HEK293 (cell line): ENCODE results near the gene MYO18B.
A peak's percentile ranks its signal among the peaks of the same experiment; 100 is the strongest.

ENCODE experiments used
- CTCF ChIA-PET: fragments of 350-600 bp; formaldehyde crosslinking; extraction: SDS; loops from one replicate; lab custom pipeline; 2021; ENCODE audit warnings: antibody characterized with exemption; lab: Yijun Ruan, JAX
- POLR2A ChIA-PET: fragments of 300-600 bp; formaldehyde crosslinking; extraction: SDS; loops from one replicate; lab custom pipeline; 2020; ENCODE audit warnings: antibody characterized with exemption, inconsistent platforms; lab: Yijun Ruan, JAX
- H3K27ac ChIP-seq: fragments of 200-500 bp; sonication (Bioruptor generic); 2 replicates; pipeline ENCODE4 v1.5.1; 2014; ENCODE audit warnings: low read depth, low read length, control low read depth, inconsistent platforms; ENCODE audit errors: extremely low read depth
- H3K36me3 ChIP-seq, 2 experiments: fragments of 200-500 bp in 1 of 2; sonication (Bioruptor generic) in 1 of 2; 1 replicate in 1 of 2; 2 replicates in 1 of 2; pipeline ENCODE4 v1.5.1; 2014 to 2017; ENCODE audit warnings: inconsistent platforms in 2 of 2, low read length in 2 of 2; ENCODE audit not compliant: control insufficient read depth in 2 of 2, insufficient read depth in 1 of 2
- H3K4me1 ChIP-seq: fragments of 200-500 bp; sonication (Bioruptor generic); 2 replicates; pipeline ENCODE4 v1.5.1; 2014; ENCODE audit warnings: mild to moderate bottlenecking, low read length, inconsistent platforms; ENCODE audit not compliant: control insufficient read depth, insufficient read depth
- H3K4me3 ChIP-seq: 2 replicates; pipeline ENCODE4 v1.5.1; 2011; ENCODE audit warnings: low read depth, mild to moderate bottlenecking, control low read depth, low read length, moderate library complexity
- H3K9me3 ChIP-seq: fragments of 200-500 bp; sonication (Bioruptor generic); 2 replicates; pipeline ENCODE4 v1.5.1; 2014; ENCODE audit warnings: low read depth, low read length, inconsistent platforms; ENCODE audit not compliant: control insufficient read depth, insufficient read depth
- HOXA7 ChIP-seq: sonication (generic); formaldehyde crosslinking; IDR thresholded peaks from 2 replicates; pipeline ENCODE4 v1.8.1; 2022; ENCODE audit warnings: missing genetic modification reagents, borderline replicate concordance
- KLF10 ChIP-seq: fragments of 450-650 bp; IDR thresholded peaks from 2 replicates; pipeline ENCODE4 v1.5.1; 2018; ENCODE audit warnings: missing biosample characterization, mild to moderate bottlenecking, missing genetic modification characterization
- PATZ1 ChIP-seq: fragments of 450-650 bp; formaldehyde crosslinking; IDR thresholded peaks from 2 replicates; pipeline ENCODE4 v1.5.1; 2016; ENCODE audit warnings: missing biosample characterization, missing genetic modification characterization
- REST ChIP-seq: fragments of 450-650 bp; formaldehyde crosslinking; IDR thresholded peaks from 2 replicates; pipeline ENCODE4 v1.5.1; 2016; ENCODE audit warnings: missing biosample characterization, missing genetic modification characterization
- SCRT1 ChIP-seq: fragments of 450-650 bp; formaldehyde crosslinking; IDR thresholded peaks from 2 replicates; pipeline ENCODE4 v1.5.1; 2016; ENCODE audit warnings: missing biosample characterization, missing genetic modification characterization, borderline replicate concordance
- ZNF221 ChIP-seq: fragments of 450-650 bp; formaldehyde crosslinking; IDR thresholded peaks from 2 replicates; pipeline ENCODE4 v1.5.1; 2017; ENCODE audit warnings: missing biosample characterization, missing genetic modification characterization, borderline replicate concordance
- ZNF248 ChIP-seq: fragments of 450-650 bp; formaldehyde crosslinking; IDR thresholded peaks from 2 replicates; pipeline ENCODE4 v1.5.1; 2017; ENCODE audit warnings: missing biosample characterization, missing genetic modification characterization
- ZNF274 ChIP-seq, 2 experiments: fragments of 200-500 bp in 1 of 2; fragments of 450-650 bp in 1 of 2; sonication (Bioruptor generic) in 1 of 2; formaldehyde crosslinking in 1 of 2; IDR thresholded peaks; 2 replicates each; pipeline versions ENCODE4 v1.5.1 to v1.6.1; 2014 to 2016; ENCODE audit warnings: borderline replicate concordance in 1 of 2, inconsistent platforms in 1 of 2, low read length in 1 of 2, missing biosample characterization in 1 of 2, missing genetic modification characterization in 1 of 2
- ZNF341 ChIP-seq: fragments of 450-650 bp; formaldehyde crosslinking; IDR thresholded peaks from 2 replicates; pipeline ENCODE4; 2016; ENCODE audit warnings: low read depth, missing biosample characterization, missing genetic modification characterization
- ZNF354C ChIP-seq: fragments of 450-650 bp; formaldehyde crosslinking; IDR thresholded peaks from 2 replicates; pipeline ENCODE4 v1.5.1; 2016; ENCODE audit warnings: missing biosample characterization, missing genetic modification characterization, low read depth, borderline replicate concordance
- ZNF521 ChIP-seq: fragments of 450-650 bp; formaldehyde crosslinking; IDR thresholded peaks from 2 replicates; pipeline ENCODE4 v1.5.1; 2017; ENCODE audit warnings: missing biosample characterization, mild to moderate bottlenecking, missing genetic modification characterization
- ZNF530 ChIP-seq: fragments of 450-650 bp; formaldehyde crosslinking; IDR thresholded peaks from 2 replicates; pipeline ENCODE4 v1.5.1; 2016; ENCODE audit warnings: low read depth, missing biosample characterization, missing genetic modification characterization
- ZNF560 ChIP-seq: fragments of 450-650 bp; formaldehyde crosslinking; IDR thresholded peaks from 2 replicates; pipeline ENCODE4 v1.5.1; 2017; ENCODE audit warnings: missing biosample characterization, missing genetic modification characterization, borderline replicate concordance
- ZNF561 ChIP-seq: fragments of 450-650 bp; IDR thresholded peaks from 2 replicates; pipeline ENCODE4 v1.5.1; 2018; ENCODE audit warnings: missing biosample characterization, missing genetic modification characterization, borderline replicate concordance
- ZNF571 ChIP-seq: fragments of 450-650 bp; formaldehyde crosslinking; IDR thresholded peaks from 2 replicates; pipeline ENCODE4 v1.5.0; 2017; ENCODE audit warnings: missing biosample characterization, missing genetic modification characterization
- ZNF621 ChIP-seq: fragments of 450-650 bp; formaldehyde crosslinking; IDR thresholded peaks from 2 replicates; pipeline ENCODE4 v1.5.1; 2017; ENCODE audit warnings: missing biosample characterization, missing genetic modification characterization
- ZNF626 ChIP-seq: fragments of 450-650 bp; sonication (Bioruptor Pico); formaldehyde crosslinking; IDR thresholded peaks from 2 replicates; pipeline ENCODE4 v1.5.1; 2018; ENCODE audit warnings: missing biosample characterization, missing genetic modification characterization, inconsistent platforms
- ZNF830 ChIP-seq: fragments of 450-650 bp; IDR thresholded peaks from 2 replicates; pipeline ENCODE4 v1.5.0; 2018; ENCODE audit warnings: missing biosample characterization, missing genetic modification characterization, low read depth, mild to moderate bottlenecking, moderate library complexity
- ZNF843 ChIP-seq: fragments of 450-650 bp; formaldehyde crosslinking; IDR thresholded peaks from 2 replicates; pipeline ENCODE4 v1.5.1; 2016; ENCODE audit warnings: missing biosample characterization, missing genetic modification characterization
- ZSCAN4 ChIP-seq: fragments of 450-650 bp; formaldehyde crosslinking; IDR thresholded peaks from 2 replicates; pipeline ENCODE4 v1.5.1; 2017; ENCODE audit warnings: missing biosample characterization, missing genetic modification characterization
- TF ChIP-seq, protein P1 (sequence below): fragments of 450-650 bp; formaldehyde crosslinking; conservative IDR thresholded peaks from 2 replicates; pipeline ENCODE4 v1.5.1; 2016; ENCODE audit warnings: low read depth, missing biosample characterization, missing genetic modification characterization
- TF ChIP-seq, protein P2 (sequence below): fragments of 450-650 bp; formaldehyde crosslinking; IDR thresholded peaks from 2 replicates; pipeline ENCODE4 v1.5.1; 2016; ENCODE audit warnings: missing biosample characterization, missing genetic modification characterization

Gene MYO18B

GRCh38 chr22:26075251-26075650, 333.3 kb downstream of the MYO18B start:
- CTCF ChIA-PET = interaction anchor here (0.6 kb wide), 1 partner anchor 61 kb away, joined by 3 read pairs; no protein-coding TSS in a partner anchor
- Histone ChIP-seq H3K4me3 (no peak overlapping the region), H3K4me1 (no peaks in the 10 kb centered on the region), H3K9me3 (no peaks in the 10 kb centered on the region), H3K27ac (no peak overlapping the region), H3K36me3 (no peaks in the 10 kb centered on the region)
- TF ChIP-seq, protein P1, sequence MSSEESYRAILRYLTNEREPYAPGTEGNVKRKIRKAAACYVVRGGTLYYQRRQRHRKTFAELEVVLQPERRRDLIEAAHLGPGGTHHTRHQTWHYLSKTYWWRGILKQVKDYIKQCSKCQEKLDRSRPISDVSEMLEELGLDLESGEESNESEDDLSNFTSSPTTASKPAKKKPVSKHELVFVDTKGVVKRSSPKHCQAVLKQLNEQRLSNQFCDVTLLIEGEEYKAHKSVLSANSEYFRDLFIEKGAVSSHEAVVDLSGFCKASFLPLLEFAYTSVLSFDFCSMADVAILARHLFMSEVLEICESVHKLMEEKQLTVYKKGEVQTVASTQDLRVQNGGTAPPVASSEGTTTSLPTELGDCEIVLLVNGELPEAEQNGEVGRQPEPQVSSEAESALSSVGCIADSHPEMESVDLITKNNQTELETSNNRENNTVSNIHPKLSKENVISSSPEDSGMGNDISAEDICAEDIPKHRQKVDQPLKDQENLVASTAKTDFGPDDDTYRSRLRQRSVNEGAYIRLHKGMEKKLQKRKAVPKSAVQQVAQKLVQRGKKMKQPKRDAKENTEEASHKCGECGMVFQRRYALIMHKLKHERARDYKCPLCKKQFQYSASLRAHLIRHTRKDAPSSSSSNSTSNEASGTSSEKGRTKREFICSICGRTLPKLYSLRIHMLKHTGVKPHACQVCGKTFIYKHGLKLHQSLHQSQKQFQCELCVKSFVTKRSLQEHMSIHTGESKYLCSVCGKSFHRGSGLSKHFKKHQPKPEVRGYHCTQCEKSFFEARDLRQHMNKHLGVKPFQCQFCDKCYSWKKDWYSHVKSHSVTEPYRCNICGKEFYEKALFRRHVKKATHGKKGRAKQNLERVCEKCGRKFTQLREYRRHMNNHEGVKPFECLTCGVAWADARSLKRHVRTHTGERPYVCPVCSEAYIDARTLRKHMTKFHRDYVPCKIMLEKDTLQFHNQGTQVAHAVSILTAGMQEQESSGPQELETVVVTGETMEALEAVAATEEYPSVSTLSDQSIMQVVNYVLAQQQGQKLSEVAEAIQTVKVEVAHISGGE (tag by site-specific recombination) = no peak
- TF ChIP-seq ZNF621 (tag by site-specific recombination) = no peak
- no peak for TF ChIP-seq ZNF530 (tag by site-specific recombination)
- no peak for TF ChIP-seq ZNF560 (tag by site-specific recombination)
- TF ChIP-seq KLF10 (tag by site-specific recombination) = no peak
- no peak for TF ChIP-seq ZNF354C
- TF ChIP-seq ZNF830 (tag by site-specific recombination) = no peak
- no peak for TF ChIP-seq ZNF521
- TF ChIP-seq ZNF221 (tag by site-specific recombination) = no peak
- no peak for TF ChIP-seq ZSCAN4
- no peak for TF ChIP-seq ZNF561
- TF ChIP-seq ZNF248 = no peak
- no peak for TF ChIP-seq ZNF274 (IDR thresholded peaks at IDR 0.05; ENCODE audit: low read length)
- TF ChIP-seq ZNF274 (tag by site-specific recombination; IDR thresholded peaks at IDR 0.05; ENCODE audit: borderline replicate concordance) = no peak
- POLR2A ChIA-PET = no interaction called here

DNA sequence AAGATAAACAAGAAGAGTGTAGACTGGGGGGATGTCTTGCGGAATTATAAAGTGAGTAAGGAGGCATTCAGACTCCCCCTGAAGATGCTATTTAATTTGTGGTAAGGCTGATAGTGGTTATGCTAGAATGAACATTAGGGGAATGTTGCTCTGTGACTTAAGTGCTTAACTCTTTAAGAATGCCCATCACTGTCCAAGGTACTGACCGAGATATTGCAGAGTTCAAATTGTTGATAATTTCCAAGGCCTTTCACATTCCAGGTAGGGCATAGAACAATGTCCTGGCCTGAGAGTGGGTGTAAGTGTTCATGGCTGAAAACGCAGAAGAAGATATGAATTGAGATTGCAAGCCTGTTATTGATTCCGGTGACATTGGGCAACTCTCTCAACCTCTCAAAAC, 337.0 kb downstream of the MYO18B start:
- Histone ChIP-seq H3K27ac (no peak overlapping the region), H3K4me1 (no peaks in the 10 kb centered on the region), H3K36me3 (no peaks in the 10 kb centered on the region), H3K9me3 (no peaks in the 10 kb centered on the region), H3K4me3 (no peak overlapping the region)
- CTCF ChIA-PET = no interaction called here
- no peak for TF ChIP-seq SCRT1 (tag by site-specific recombination)
- peak; percentile 89 for TF ChIP-seq REST
- TF ChIP-seq PATZ1 (tag by site-specific recombination) = no peak
- TF ChIP-seq, protein P2, sequence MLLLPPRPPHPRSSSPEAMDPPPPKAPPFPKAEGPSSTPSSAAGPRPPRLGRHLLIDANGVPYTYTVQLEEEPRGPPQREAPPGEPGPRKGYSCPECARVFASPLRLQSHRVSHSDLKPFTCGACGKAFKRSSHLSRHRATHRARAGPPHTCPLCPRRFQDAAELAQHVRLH (tag by site-specific recombination) = no peak
- no peak for TF ChIP-seq ZNF341 (tag by site-specific recombination)
- TF ChIP-seq HOXA7 (CRISPR knock-in tag) = no peak
- no peak for TF ChIP-seq ZNF843 (tag by site-specific recombination)
- TF ChIP-seq ZNF626 (tag by site-specific recombination) = no peak
- TF ChIP-seq ZNF571 (tag by site-specific recombination) = no peak
- POLR2A ChIA-PET = no interaction called here
